HG03442 (cell line): ENCODE measurements around the gene SYNJ1.
"Not testable (repeated sequence)": the region's sequence is repeated elsewhere in the genome, so short reads cannot be mapped to it uniquely, and the experiment has no call there.

Experiments
- ATAC-seq: cut with Tn5 transposase; IDR thresholded peaks from one replicate; pipeline ENCODE4 v1.9.1; 2021; ENCODE audit warnings: mild to moderate bottlenecking, moderate library complexity; ENCODE audit not compliant: unreplicated experiment

SYNJ1 gene, protein sequence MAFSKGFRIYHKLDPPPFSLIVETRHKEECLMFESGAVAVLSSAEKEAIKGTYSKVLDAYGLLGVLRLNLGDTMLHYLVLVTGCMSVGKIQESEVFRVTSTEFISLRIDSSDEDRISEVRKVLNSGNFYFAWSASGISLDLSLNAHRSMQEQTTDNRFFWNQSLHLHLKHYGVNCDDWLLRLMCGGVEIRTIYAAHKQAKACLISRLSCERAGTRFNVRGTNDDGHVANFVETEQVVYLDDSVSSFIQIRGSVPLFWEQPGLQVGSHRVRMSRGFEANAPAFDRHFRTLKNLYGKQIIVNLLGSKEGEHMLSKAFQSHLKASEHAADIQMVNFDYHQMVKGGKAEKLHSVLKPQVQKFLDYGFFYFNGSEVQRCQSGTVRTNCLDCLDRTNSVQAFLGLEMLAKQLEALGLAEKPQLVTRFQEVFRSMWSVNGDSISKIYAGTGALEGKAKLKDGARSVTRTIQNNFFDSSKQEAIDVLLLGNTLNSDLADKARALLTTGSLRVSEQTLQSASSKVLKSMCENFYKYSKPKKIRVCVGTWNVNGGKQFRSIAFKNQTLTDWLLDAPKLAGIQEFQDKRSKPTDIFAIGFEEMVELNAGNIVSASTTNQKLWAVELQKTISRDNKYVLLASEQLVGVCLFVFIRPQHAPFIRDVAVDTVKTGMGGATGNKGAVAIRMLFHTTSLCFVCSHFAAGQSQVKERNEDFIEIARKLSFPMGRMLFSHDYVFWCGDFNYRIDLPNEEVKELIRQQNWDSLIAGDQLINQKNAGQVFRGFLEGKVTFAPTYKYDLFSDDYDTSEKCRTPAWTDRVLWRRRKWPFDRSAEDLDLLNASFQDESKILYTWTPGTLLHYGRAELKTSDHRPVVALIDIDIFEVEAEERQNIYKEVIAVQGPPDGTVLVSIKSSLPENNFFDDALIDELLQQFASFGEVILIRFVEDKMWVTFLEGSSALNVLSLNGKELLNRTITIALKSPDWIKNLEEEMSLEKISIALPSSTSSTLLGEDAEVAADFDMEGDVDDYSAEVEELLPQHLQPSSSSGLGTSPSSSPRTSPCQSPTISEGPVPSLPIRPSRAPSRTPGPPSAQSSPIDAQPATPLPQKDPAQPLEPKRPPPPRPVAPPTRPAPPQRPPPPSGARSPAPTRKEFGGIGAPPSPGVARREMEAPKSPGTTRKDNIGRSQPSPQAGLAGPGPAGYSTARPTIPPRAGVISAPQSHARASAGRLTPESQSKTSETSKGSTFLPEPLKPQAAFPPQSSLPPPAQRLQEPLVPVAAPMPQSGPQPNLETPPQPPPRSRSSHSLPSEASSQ (N-terminal part only)

DNA sequence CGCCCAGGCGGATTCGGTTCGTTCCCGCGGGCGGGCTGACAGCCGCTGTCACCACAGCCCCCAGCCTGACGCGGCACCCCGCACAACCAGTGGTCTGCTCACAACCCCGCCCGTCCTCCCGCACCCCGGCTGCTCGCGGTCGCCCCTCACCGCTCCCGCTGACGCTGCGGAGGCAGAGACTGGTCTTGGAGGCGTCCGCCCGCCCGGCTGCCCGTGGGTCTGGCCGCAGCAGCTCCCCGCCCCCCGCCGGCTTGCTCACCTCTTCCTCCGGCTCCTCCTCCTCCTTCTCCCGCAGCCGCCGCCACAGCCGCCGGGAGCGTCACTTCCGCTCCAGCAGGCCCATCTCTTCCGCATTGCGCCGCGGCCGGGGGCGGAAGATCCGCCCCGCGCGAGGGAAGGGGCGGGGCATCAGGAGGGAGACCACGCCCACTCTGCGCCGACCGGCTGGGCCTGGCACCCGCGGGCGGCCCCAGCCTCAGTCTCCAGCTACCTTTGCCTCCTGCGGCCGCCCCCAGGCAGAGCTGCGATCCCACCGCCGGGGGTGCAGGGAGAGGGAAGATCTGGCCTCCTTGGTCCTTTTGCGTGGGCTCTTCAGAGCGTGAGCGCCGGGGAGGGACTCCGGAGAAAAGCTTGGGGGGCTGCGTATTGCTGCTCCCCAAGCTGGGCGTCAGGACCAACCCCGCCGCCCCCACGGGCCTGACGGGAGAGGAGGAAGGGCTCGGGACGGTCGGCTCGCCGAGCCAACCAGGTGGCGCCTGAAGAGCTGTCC, at the start of gene SYNJ1:
TSS of gene SYNJ1 (minus strand) at position 327 of the 769 bp plus-strand sequence. CDS start 1,118 bp downstream, outside the sequence.
- ATAC-seq: peak; percentile 87

DNA sequence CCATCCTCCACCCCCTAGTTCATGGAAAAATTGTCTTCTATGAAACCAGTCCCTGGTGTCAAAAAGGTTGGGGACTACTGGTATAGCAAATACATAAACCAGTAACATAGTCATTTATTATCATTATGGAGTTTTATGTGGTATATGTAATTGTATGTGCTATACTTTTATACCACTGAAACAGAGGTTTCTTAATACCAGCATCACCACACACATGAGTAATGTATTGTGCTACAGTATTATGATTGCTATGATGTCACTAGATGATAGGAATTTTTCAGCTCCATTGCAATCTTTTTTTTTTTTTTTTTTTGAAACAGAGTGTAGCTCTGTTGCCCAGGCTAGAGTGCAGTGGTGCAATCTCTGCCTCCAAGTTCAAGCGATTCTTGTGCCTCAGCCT, 49.5 kb upstream of the SYNJ1 start:
- no peak for ATAC-seq

DNA sequence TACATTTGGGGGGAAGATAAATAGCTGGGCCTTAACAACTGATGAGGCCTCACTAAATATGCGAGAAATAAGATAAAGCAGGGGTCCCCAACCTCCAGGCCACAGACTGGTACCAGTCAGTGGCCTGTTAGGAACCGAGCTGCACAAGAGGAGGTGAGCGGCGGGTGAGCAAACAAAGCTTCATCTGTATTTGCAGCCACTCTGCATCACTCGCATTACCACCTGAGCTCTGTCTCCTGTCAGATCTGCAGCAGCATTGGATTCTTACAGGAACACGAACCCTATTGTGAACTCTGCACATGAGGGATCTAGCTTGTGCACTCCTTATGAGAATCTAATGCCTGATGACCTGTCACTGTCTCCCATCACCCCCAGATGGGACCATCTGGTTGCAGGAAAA, 48.9 kb upstream of the SYNJ1 start:
- no peak for ATAC-seq

DNA sequence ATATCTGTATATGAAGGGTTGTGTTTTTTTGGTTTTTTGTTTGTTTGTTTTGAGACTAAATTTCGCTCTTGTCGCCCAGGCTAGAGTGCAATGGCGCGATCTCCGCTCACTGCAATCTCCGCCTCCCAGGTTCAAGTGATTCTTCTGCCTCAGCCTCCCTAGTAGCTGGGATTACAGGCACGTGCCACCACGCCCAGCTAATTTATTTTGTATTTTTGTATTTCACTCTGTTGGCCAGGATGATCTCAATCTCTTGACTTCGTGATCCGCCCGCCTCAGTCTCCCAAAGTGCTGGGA, 45.2 kb upstream of the SYNJ1 start:
- not testable (repeated sequence) for ATAC-seq

DNA sequence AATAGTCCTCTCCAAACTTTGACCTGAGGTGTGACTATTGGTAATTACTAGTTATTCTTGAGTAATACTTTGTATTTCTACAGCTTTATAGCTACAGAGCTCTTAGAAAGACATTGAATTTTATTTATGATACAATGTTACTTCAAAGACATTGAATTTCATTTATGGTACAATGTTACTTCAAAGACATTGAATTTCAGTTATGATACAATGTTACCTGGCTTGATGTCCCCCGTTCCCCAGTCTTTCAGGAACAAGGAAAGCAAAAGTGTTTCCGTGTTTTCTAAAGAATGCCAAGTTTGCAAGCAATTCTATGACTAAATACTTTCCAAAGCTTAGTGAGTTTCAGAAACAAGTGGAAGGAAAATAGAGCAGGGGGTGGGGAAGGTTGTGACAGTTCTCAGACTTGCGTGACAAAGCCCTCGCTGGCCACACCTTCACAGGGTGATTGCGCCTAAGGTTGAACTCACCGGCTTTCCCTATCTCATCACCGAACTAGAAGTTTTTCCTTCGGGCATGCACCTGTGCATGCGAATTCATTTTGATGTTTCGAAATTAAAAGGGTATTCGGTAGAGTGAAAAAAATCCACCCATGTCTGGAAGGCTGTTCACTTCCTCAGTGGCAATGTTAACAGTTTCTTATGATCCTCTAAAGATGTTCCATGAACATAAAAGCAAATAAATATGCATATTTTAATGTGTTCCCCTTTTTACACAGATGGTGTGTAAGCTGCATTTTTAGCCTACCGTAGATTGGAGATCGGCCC, 44.7 kb upstream of the SYNJ1 start:
- ATAC-seq: no peak

DNA sequence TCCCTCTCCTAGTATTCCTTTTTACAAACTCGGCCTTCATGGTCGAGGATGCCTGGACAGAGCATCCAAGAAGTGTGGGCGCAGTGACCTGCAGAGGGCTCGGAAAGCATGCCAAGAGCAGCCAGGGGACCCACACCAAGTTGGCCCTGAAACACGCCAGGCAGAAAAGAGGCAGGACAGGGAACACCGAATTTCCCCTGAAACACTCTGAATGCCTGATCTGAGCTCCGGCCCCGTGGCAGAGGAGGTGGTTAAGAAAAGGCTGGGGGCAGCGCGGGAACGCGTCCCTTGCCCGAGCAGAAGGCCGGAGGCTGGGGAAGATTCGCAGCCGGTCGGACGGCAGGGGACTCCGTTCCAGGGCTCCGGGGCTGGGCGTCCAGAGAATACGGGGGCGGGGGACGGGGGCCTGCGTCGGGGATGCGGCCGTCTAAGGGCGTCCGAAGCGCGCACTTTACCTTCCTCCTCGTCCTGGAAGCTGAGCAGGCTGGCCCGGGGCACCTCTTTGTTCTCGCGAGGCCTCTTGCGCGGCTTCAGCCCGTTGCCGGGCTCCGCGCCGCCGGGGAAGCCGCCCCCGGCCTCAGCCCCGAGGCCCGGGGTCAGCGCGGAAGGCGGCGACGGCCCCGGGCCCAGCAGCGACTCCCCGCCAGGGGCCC, 43.2 kb upstream of the SYNJ1 start:
- peak; percentile 41 for ATAC-seq

DNA sequence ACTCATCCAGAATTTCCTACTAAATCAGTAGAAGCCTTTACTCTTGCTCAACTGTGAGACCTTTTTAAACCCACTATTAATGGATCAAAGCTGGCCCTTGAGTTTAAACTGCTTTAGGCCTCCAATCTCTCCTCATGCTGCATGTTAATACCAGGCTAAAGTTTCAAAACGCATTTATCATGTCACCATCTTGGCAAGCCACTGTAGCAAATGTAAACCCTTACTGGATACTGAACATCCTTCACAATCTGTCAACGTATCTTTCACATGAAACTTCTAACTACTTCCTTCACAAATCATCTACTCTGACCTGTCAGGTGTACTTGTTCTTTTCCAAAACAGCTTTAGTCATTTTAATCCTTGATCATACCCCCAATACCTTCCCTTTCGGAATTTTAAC, 40.7 kb upstream of the SYNJ1 start:
- no peak for ATAC-seq

DNA sequence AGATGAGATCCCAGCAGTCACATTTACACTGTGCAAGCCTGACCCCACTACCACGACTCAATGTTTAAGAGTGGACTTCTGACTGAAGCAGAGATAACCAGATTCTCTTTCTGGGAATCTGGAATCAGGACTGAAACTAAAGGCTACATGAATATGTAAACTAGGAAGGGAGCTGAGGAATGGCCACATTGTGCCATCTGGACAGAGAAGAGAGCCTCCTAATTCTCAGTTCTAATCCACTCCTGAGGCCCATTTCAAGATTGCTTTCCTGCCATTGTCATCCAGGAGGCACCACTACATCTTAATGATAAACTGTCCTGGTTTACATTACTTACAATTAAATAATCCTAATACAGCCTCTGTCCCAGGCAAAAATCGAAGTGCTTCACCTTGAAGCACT, 37.2 kb upstream of the SYNJ1 start:
- ATAC-seq: no peak

DNA sequence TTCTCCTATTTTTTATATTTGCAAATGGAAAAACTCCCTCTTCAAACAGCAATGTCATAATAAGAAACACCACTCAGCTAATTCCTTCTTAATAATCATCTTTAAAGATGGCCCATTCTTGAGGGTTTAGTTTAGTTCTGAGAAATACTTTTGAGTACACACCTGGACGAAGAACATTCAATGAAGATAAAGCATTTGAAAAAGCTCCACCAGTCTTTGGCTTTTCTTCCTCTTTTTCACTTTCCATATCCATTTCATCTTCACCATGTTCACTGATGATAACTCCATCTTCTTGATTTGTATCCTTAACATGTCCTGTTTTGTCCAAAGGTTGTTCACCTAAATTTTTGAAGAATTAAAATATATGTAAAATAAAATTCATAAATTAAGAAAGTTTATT, 36.4 kb upstream of the SYNJ1 start:
- no peak for ATAC-seq

DNA sequence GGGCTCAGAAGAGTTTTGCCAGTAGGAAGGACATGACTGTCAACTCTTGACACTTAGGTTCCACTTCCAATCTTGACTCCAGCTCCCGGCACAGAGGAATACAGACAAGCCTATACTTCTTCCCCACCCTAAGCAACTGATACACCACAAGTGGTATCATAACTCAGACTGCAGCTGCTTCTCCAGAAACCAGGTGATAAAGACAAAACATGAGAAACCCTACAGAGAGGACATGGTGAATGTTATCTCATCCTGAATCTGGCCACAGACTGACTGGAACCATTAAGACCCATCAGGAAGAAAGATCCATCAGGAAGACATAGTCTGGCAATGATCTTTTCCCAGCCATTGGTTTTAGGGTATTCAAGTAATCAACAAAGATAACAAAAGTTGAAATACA, 30.0 kb upstream of the SYNJ1 start:
- ATAC-seq: no peak

DNA sequence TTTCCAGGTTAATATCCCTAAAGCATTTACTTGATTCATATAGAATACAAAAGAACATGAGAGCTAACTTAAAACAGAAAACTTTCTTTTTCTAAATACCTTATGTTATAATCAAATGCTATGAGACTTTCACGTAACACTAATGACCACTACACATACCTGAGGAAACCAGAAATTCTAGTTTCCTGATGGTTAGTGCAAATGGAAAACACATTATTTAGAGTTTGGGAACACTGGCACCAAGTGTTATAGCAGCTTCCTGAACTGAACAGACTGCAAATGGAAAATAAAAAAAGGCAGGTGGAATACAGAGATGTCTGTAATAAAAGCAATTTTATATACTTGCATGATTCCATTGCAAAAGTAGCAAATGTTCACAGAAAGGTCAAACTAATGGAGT, 28.3 kb upstream of the SYNJ1 start:
- ATAC-seq: no peak

DNA sequence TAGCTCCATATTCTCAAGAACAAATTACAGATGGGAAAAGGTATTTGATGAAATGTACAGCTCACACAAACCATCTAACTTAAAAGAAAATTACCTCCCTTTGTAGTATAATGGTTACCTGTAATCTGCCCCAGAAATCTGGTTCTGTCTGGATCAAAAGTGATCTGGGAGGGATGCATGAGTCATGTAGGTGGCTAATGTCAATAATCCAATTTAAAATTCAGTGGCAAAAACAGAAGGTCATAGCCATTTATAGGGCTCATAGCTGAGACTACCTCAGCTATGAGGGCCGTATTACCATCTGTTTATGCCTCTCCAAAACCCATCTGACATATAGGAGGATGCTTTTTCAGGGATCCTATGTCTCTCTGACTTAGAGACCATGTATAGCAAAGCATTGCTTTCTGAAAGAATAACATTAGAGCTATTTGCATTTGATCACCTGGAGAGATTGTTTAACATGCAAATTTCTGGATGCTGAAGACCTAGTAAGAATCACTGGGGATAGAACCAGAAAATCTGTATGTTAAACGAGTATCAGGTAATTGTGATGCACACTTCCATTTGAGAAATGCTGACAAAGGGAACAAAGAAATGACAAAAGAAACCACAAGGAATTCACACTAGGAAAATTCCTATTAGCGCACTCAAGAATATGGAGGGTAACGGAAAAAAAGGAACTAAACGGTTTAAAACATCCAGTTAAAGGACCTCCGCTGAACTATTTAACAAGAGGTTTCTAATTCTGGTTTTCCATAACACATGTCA, 26.2 kb upstream of the SYNJ1 start:
- ATAC-seq: no peak

DNA sequence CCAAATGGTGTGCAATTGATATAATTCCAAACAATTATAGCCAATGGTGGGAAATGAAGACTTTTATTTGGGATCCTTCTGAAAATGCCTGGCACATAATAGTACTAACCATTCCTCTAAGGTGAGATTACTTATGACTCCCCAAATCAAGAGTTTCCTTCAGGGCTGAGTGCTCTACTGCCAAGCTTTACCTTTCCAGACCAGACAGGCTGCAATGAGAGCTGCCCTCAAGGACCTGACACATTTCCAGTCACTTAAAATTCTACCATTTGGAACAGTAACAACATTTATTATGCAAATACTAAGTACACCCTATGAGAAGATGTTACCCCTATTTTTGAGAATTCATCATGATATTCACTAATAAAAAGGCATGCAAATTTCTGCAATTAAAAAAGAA, 22.6 kb upstream of the SYNJ1 start:
- ATAC-seq: no peak

DNA sequence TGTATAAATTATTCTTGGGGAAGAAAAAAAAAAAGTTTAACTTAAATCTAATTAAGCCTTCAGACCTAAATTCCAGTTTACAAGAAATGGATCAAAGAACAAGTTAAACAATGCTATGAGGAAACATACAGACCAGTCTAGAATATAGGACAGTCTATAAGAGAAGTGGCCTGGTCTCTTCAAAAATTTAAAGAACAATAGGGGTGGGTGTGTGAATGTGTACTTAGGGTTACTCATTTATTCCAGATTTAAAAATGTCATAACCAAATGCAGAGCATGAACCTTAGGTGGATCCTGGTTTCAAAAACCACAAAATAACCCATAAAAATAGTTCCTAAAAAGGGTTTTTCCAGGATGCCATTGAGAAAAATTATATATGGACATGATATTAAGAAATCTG, 21.8 kb upstream of the SYNJ1 start:
- no peak for ATAC-seq

DNA sequence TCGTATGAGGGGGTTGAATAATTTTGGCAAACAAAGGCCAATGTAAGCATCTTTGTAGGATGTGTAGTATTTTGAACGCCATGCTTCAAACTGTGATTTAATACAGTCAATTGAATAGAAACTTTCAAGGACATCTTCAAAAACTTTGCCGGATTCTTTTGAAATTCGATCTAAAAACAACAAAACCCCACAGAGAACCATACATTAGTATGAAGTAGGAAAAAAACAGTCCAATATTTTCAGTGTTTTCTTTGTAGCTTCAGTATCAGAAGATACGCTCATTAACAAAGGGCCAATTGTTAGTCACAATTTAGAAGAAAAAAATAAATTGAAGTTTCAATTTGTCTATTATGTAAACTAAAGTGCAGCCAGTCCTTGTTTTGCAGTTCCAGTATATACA, 20.7 kb upstream of the SYNJ1 start:
- ATAC-seq: no peak

DNA sequence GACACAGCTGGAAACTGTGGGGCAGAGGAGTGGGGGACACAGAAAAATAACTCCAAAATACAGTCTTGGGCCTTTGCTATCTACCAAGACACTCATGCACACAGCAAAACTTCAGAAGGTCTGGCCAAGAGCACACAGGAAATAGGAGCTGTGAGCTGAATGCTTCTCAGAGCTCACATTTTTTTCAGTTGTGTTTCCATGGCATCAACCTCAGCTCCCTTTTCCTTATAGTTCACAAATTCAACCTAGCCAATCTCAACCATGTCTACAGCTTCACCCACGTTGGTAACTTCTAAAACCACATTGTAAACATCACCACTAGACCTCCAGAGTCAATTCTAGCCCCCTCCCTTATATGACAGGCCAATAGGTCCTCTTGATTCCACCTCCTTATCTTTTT, 19.6 kb upstream of the SYNJ1 start:
- no peak for ATAC-seq

DNA sequence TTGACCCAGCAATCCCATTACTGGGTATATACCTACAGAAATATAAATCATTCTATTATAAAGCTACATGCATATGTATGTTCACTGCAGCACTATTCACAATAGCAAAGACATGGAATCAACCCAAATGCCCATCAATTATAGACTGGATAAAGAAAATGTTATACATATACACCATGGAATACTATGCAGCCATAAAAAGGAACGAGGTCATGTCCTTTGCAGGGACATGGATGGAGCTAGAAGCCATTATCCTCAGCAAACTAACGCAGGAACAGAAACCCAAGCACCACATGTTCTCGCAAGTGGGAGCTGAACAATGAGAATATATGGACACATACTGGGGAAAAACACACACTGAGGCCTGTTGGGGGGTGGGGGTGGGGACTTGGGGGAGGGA, 18.9 kb upstream of the SYNJ1 start:
- ATAC-seq: not testable (repeated sequence)

DNA sequence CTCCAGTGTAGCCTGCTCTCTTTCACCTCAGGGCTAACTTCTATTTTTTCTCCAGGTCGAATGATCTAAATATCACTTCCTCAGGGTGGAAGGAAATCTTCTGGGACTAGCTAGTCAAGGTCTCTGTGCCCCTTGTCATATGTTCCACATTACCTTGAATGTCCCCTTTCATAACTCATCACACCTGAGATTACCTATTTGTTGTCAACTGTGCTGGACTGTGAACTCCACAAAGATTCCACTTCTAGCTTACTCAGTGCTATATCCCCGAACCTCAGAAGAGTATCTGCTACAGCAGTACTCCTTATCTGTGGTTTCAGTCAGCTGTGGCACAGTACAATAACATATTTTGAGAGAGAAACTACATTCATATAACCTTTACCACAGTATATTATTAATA, 14.6 kb upstream of the SYNJ1 start:
- ATAC-seq: no peak

DNA sequence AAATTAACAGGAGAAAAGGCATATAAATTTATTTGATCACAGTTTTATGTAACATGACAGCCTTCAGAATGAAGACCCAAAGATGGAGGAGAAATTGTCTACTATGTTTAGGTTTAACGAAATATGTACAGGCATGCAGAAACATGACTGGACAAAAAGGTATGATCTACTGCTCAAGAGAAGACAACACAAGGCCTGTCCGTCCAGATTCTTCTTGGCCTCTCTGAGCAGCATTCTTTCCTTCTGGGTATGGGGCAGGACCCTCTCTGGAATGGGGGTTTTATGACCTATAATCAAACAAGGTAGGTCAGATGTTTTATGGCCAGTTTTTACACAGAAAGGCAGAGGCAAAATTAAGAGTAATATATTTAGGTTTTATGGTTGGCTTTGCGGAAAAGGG, 13.5 kb upstream of the SYNJ1 start:
- ATAC-seq: no peak
